ENCODE measurements around the gene OSBPL10. TPM values are rescaled to one million over a fixed set of nuclear protein-coding genes. Genes with fewer than 3 reads are reported as not detected.

Gene OSBPL10
- total RNA-seq, 4 donors from 2014 or later = 20.4 to 44.4 (median 30.2) TPM

DNA sequence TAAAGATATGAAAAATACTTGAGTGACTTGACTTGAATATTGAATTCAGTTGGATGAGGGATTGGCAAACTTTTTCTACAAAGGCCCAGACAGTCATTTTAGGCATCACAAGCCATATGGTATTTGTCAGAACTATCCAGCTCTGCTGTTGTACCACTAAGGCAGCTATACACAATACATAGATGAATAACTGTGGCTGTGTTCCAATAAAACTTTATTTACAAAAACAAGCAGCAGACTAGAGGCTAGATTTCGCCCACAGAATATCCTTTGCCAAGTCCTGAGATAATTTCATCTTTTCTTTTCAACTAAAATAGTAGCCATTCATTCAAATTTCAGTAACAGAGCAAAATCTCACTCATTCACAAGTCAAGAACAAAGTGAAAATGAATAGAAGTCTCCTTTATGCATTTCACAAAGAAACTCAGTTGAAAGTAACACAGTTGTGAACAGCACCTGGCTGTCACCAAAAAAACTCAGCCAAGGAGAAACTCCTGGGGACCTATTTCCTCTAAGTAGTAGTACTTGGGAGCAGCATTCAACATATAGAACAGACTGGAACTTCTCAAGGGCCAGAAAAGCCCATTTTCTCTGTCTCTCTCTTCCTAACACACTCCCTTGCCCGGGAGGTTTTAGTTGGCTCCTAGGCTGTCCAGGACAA lies 56.3 kb downstream of the OSBPL10 start:
- intact Hi-C loops (cut with DNase I; ENCODE audit: low total_unique reads) = no loop called here
- no peak for DNase-seq (ENCODE audit: low spot score in 2 of 2)
- WGBS, 2 donors = 92% methylated on average over 2 of the region's 2 CpGs
- no peak overlapping the region for H3K4me3 ChIP-seq (ENCODE audit: low read depth, poor library complexity, severe bottlenecking)
- TF ChIP-seq, protein P1, sequence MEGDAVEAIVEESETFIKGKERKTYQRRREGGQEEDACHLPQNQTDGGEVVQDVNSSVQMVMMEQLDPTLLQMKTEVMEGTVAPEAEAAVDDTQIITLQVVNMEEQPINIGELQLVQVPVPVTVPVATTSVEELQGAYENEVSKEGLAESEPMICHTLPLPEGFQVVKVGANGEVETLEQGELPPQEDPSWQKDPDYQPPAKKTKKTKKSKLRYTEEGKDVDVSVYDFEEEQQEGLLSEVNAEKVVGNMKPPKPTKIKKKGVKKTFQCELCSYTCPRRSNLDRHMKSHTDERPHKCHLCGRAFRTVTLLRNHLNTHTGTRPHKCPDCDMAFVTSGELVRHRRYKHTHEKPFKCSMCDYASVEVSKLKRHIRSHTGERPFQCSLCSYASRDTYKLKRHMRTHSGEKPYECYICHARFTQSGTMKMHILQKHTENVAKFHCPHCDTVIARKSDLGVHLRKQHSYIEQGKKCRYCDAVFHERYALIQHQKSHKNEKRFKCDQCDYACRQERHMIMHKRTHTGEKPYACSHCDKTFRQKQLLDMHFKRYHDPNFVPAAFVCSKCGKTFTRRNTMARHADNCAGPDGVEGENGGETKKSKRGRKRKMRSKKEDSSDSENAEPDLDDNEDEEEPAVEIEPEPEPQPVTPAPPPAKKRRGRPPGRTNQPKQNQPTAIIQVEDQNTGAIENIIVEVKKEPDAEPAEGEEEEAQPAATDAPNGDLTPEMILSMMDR (IDR thresholded peaks at IDR 0.05) = no peak
- TF ChIP-seq POLR2A (IDR thresholded peaks at IDR 0.05) = no peak

DNA sequence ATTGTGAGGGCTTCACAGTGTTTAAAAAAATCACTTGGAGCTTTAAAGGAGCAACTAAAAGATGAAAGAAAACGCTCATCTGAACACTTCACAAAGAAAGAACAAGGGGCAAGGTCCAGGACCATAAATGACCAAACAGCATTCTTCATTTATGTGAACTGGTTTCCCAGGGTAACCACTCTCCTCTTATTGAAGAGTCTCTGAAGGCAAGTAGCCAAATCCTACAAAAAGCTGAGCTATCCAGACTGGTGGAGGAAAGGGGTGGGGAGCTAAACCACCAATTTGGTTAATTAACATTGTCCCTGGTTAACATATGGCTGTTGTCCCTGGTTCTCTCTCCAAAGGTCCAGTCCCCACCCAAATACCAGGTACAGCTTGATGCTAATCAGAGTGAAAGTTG lies 58.1 kb downstream of the OSBPL10 start:
- TF ChIP-seq, protein P1 (IDR thresholded peaks at IDR 0.05) = no peak
- no peak for TF ChIP-seq POLR2A (IDR thresholded peaks at IDR 0.05)
- no peak for DNase-seq (ENCODE audit: low spot score in 2 of 2)
- intact Hi-C loops (cut with DNase I; ENCODE audit: low total_unique reads) = no loop called here
- WGBS, 2 donors = 45 to 59% methylated on average over 1 of the region's 1 CpG
- no peak overlapping the region for H3K4me3 ChIP-seq (ENCODE audit: low read depth, poor library complexity, severe bottlenecking)

DNA sequence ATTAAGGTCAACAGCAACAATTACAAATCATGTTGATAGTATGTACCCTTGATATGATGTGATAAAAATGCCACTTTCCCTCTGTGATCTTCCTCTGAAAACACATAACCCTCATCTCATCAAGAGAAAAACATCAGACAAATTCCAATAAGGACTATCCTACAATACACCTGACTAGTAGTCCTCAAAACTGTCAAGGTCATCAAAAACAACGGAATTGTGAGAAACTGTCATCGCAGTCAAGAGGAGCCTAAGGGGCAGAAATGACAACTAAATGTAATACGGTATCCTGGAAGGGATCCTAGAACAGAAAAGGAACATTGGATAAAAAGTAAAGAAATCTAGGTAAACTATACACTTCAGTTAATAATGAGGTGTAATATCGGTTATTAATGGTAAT lies 59.2 kb downstream of the OSBPL10 start:
- intact Hi-C loops (cut with DNase I; ENCODE audit: low total_unique reads) = no loop called here
- DNase-seq (ENCODE audit: low spot score in 2 of 2) = no peak
- WGBS, 2 donors = 87 to 91% methylated on average over 4 of the region's 4 CpGs
- H3K4me3 ChIP-seq (ENCODE audit: low read depth, poor library complexity, severe bottlenecking) = no peak overlapping the region
- TF ChIP-seq POLR2A (IDR thresholded peaks at IDR 0.05) = no peak
- TF ChIP-seq, protein P1 (IDR thresholded peaks at IDR 0.05) = no peak

DNA sequence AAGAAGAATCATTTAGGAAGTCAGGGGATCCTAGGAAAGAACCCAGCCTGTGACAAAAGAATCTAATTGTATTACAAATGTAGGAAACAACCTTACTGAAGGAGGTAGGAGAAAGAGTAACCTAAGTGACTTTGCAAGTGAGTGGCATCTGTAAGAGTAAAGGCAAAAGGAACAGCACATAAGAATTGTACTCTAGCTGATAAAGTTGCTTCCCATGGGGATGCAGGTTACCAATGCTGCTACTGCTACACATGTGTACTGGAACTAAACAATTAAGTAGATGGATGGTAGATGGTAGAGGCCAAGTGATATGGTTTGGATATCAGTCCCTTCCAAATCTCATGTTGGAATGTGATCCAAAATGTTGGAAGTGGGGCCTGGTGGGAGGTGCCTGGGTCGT lies 60.8 kb downstream of the OSBPL10 start:
- intact Hi-C loops (cut with DNase I; ENCODE audit: low total_unique reads) = no loop called here
- H3K4me3 ChIP-seq (ENCODE audit: low read depth, poor library complexity, severe bottlenecking) = no peak overlapping the region
- no peak for TF ChIP-seq POLR2A (IDR thresholded peaks at IDR 0.05)
- TF ChIP-seq, protein P1 (IDR thresholded peaks at IDR 0.05) = no peak
- WGBS, 2 donors = 74 to 78% methylated on average over 1 of the region's 1 CpG
- no peak for DNase-seq (ENCODE audit: low spot score in 2 of 2)

DNA sequence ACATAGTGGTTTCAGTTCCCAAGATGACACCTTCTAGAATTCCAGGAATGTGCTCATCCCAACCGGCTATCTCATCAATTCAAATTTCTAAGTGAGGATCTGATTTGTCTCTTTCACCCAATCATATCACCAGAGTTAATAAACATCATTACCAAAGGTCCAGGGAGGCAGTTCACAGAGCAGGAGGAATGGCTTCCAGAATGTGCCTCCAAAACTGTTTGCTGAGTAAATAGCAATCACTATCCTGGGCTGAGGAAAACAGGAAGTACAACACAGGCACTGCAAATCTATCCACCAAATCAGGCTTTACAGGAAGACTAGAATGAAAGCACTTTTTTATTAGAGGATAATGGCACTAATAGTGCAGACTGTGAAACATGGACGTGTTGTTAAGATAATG lies 61.5 kb downstream of the OSBPL10 start:
- 82 to 85% methylated on average over 2 of the region's 2 CpGs for WGBS, 2 donors
- no peak for TF ChIP-seq POLR2A (IDR thresholded peaks at IDR 0.05)
- TF ChIP-seq, protein P1 (IDR thresholded peaks at IDR 0.05) = no peak
- intact Hi-C loops (cut with DNase I; ENCODE audit: low total_unique reads) = no loop called here

More for the DNA sequence above, 61.5 kb downstream of the OSBPL10 start:
- H3K4me3 ChIP-seq (ENCODE audit: low read depth, poor library complexity, severe bottlenecking) = no peak overlapping the region
- DNase-seq (ENCODE audit: low spot score in 2 of 2) = no peak

Measured in lower leg skin (tissue), 4 donors.